AG10803 (cell line): ENCODE measurements around the gene FGF7.
"Not testable (repeated sequence)": the region's sequence is repeated elsewhere in the genome, so short reads cannot be mapped to it uniquely, and the experiment has no call there.

Experiments
- DNase-seq: peaks from one replicate; pipeline ENCODE4 v3.0.0; 2010; ENCODE audit warnings: low read depth
- H3K4me3 ChIP-seq: 2 replicates; pipeline ENCODE4 v1.5.1; 2011; ENCODE audit warnings: mild to moderate bottlenecking, low read length, control low read depth
- CTCF ChIP-seq: conservative IDR thresholded peaks from 2 replicates; pipeline ENCODE4 v1.5.1; 2011; ENCODE audit warnings: mild to moderate bottlenecking, low read length, control low read depth, inconsistent platforms

The FGF7 gene

GRCh38 chr15:49471733-49472132, 48.7 kb downstream of the FGF7 start:
- no peak for TF ChIP-seq CTCF
- H3K4me3 ChIP-seq, result no peak overlapping the region
- DNase-seq, result no peak

GRCh38 chr15:49472338-49472737, 49.3 kb downstream of the FGF7 start:
- no peak overlapping the region for H3K4me3 ChIP-seq
- no peak for TF ChIP-seq CTCF
- no peak for DNase-seq

GRCh38 chr15:49473031-49473430, 50.0 kb downstream of the FGF7 start:
- H3K4me3 ChIP-seq, result no peak overlapping the region
- no peak for TF ChIP-seq CTCF
- no peak for DNase-seq

GRCh38 chr15:49478021-49478420, 55.0 kb downstream of the FGF7 start:
- DNase-seq, H3K4me3 ChIP-seq: not testable (repeated sequence)

GRCh38 chr15:49478982-49479381, 55.9 kb downstream of the FGF7 start:
- not testable (repeated sequence) for H3K4me3 ChIP-seq

GRCh38 chr15:49485401-49485800, 62.4 kb downstream of the FGF7 start:
- not testable (repeated sequence) for H3K4me3 ChIP-seq
- DNase-seq, result peak; percentile 64

More at GRCh38 chr15:49478982-49479381, 55.9 kb downstream of the FGF7 start:
- not testable (repeated sequence) for DNase-seq

GRCh38 chr15:49490966-49491365, 67.9 kb downstream of the FGF7 start:
- H3K4me3 ChIP-seq, result no peak overlapping the region
- peak; percentile 69 for DNase-seq
- no peak for TF ChIP-seq CTCF

- no peak overlapping the region for H3K4me3 ChIP-seq
- TF ChIP-seq CTCF, result no peak
- DNase-seq, result no peak
Observed at GRCh38 chr15:49492151-49492550, 69.1 kb downstream of the FGF7 start.

GRCh38 chr15:49492830-49493229, 69.8 kb downstream of the FGF7 start:
- peak; percentile 93 for DNase-seq
- TF ChIP-seq CTCF, result no peak
- H3K4me3 ChIP-seq, result no peak overlapping the region
